GM18517 (cell line): ENCODE measurements around the gene ATG13.

Source experiments
- ATAC-seq: cut with Tn5 transposase; IDR thresholded peaks from one replicate; pipeline ENCODE4 v1.9.1; 2021; ENCODE audit warnings: mild to moderate bottlenecking, moderate library complexity; ENCODE audit not compliant: unreplicated experiment

The ATG13 gene

DNA sequence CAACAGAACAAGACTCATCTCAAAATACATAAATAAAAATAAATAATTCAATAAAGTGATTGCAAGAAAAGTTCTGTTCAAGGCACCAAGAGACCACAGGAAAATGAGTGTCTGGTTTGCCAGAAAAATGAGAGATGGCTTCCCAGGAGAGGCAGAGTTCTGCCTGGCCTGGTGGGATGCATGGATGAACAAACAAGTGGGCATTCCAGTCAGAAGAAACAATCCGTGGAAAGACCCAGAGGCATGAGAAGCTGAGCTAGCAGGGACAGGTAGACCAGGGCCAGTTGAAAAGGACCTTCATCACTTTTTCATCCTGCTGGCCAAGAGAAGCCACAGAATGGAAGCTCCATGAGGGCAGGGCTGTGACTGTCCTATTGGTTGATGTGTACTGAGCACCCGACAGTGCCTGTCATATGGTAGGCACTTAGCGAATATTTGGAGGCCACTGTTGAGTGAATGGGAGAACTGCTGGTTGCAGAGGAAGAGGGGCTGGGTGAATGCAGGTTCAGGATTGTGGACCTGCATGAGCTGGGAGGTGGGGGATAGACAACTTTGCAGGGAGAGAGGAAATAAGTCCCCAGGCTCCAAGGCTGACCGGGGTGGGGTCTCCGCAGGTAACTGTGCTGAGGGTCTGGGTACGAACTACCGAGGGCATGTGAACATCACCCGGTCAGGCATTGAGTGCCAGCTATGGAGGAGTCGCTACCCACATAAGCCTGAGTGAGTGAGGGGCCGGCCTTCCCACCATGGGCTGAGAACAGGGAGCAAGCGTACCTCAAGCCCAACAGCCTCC is 105.4 kb downstream of the ATG13 start:
- ATAC-seq: no peak

- ATAC-seq: no peak
Measured at GRCh38 chr11:46723359-46723680, 106.0 kb downstream of the ATG13 start.

GRCh38 chr11:46724088-46724487 is 106.7 kb downstream of the ATG13 start:
- ATAC-seq: no peak
